Sigmoid colon (tissue), 7 donors: ENCODE data around the gene STEAP1B. TPM values are rescaled to one million over a fixed set of nuclear protein-coding genes. Genes with fewer than 3 reads are reported as not detected.

Experiments used
- DNase-seq: peaks from one replicate; pipeline ENCODE4 v3.0.0-alpha.2; 2019
- H3K27ac ChIP-seq, 4 donors: fragments of 200-600 bp; sonication (generic); one replicate each; pipeline ENCODE4 v1.5.1; 2016 to 2019; ENCODE audit warnings: mild to moderate bottlenecking in 1 of 4
- H3K27me3 ChIP-seq, 3 donors: fragments of 200-600 bp; sonication (generic); one replicate each; pipeline ENCODE4 v1.5.1; 2019; ENCODE audit warnings: mild to moderate bottlenecking in 1 of 3
- H3K36me3 ChIP-seq, 4 donors: fragments of 200-600 bp; sonication (generic); one replicate each; pipeline ENCODE4 v1.5.1; 2016 to 2019
- H3K4me1 ChIP-seq, 4 donors: fragments of 200-600 bp; sonication (generic); one replicate each; pipeline ENCODE4 v1.5.1; 2017 to 2019
- H3K4me3 ChIP-seq, 4 donors: fragments of 200-600 bp; sonication (generic); one replicate each; pipeline ENCODE4 v1.5.1; 2017 to 2019; ENCODE audit warnings: mild to moderate bottlenecking in 2 of 4, moderate library complexity in 1 of 4
- H3K9me3 ChIP-seq, 4 donors: fragments of 200-600 bp in 3 of 4; sonication (generic) in 3 of 4; one replicate each; pipeline versions ENCODE4 v1.5.1 to v1.6.1; 2013 to 2019
- CTCF ChIP-seq, 4 experiments: fragments of 450-650 bp in 3 of 4; fragments of 200-600 bp in 1 of 4; IDR thresholded peaks; one replicate each; pipeline ENCODE4 v1.5.1; 2016 to 2019; ENCODE audit warnings: antibody characterized with exemption in 4 of 4, mild to moderate bottlenecking in 3 of 4, moderate library complexity in 2 of 4
- EP300 ChIP-seq, 4 donors: sonication (generic); formaldehyde crosslinking; IDR thresholded peaks; one replicate each; pipeline ENCODE4 v1.6.1; 2017; ENCODE audit warnings: antibody characterized with exemption in 4 of 4
- POLR2A ChIP-seq, 2 donors: fragments of 450-650 bp; IDR thresholded peaks; one replicate each; pipeline ENCODE4 v1.6.1; 2016; ENCODE audit warnings: antibody characterized with exemption in 2 of 2, mild to moderate bottlenecking in 2 of 2, moderate library complexity in 2 of 2
- POLR2AphosphoS5 ChIP-seq, 4 donors: sonication (generic); formaldehyde crosslinking; IDR thresholded peaks; one replicate each; pipeline ENCODE4 v1.6.1; 2017; ENCODE audit warnings: antibody characterized with exemption in 4 of 4
- WGBS, 2 donors: extraction: QIAGEN DNeasy Blood & Tissue Kit; methylation state at CpG; one replicate each; pipeline ENCODE4 v1.1.7; 2013; 5-methylcytosine and 5-hydroxymethylcytosine counted together
- intact Hi-C: fragments of 100-400 bp; cut with DNase I; formaldehyde crosslinking; loops from one replicate; pipeline ENCODE4 v1.15.1; 2023
- polyA plus RNA-seq, 3 donors: library from polyadenylated mRNA; stranded (reverse); fragments of 200-250 nt; gene quantifications; one replicate each; pipeline ENCODE4 v1.2.3, GENCODE V29; 2013
- total RNA-seq, 4 donors: library from RNA; depleted of rRNA; stranded (reverse); fragments of >200 nt; gene quantifications; one replicate each; pipeline ENCODE4 v1.1.0, GENCODE V29; 2016
- donor health status: healthy with polysubstance abuse.
- donor health status: Bipolar disorder and iron deficiency.
- donor health status: healthy.

Gene STEAP1B
- total and polyA plus RNA-seq, 7 donors: 0.33 to 2.1 (median 1.3) TPM; not detected in 1

GRCh38 chr7:22474645-22475044 lies 25.3 kb downstream of the STEAP1B start:
- H3K27me3 ChIP-seq: no peaks in the 10 kb centered on the region
- TF ChIP-seq POLR2A (IDR thresholded peaks at IDR 0.05) (no peak), EP300 (IDR thresholded peaks at IDR 0.05) (no peak), CTCF (IDR thresholded peaks at IDR 0.05) (no peak), POLR2AphosphoS5 (IDR thresholded peaks at IDR 0.05) (no peak)
- no peak for DNase-seq
- H3K4me1 ChIP-seq: no peaks in the 10 kb centered on the region
- H3K27ac ChIP-seq: no peak overlapping the region
- H3K9me3 ChIP-seq: no peaks in the 10 kb centered on the region
- H3K36me3 ChIP-seq: no peaks in the 10 kb centered on the region
- WGBS, 2 donors: 93 to 97% methylated on average over 2 of the region's 2 CpGs
- H3K4me3 ChIP-seq: no peak overlapping the region
- intact Hi-C loops: no loop called here

- Histone ChIP-seq H3K27me3 (no peaks in the 10 kb centered on the region), H3K9me3 (no peaks in the 10 kb centered on the region), H3K27ac (no peak overlapping the region), H3K36me3 (no peaks in the 10 kb centered on the region), H3K4me3 (no peak overlapping the region), H3K4me1 (no peaks in the 10 kb centered on the region)
- 86 to 87% methylated on average over 10 of the region's 10 CpGs for WGBS, 2 donors
- TF ChIP-seq POLR2A (IDR thresholded peaks at IDR 0.05) (no peak), CTCF (IDR thresholded peaks at IDR 0.05) (no peak), EP300 (IDR thresholded peaks at IDR 0.05) (no peak), POLR2AphosphoS5 (IDR thresholded peaks at IDR 0.05) (no peak)
- DNase-seq: no peak
- intact Hi-C loops: no loop called here
These were observed 29.0 kb downstream of the STEAP1B start for GRCh38 chr7:22470981-22471380.

DNA sequence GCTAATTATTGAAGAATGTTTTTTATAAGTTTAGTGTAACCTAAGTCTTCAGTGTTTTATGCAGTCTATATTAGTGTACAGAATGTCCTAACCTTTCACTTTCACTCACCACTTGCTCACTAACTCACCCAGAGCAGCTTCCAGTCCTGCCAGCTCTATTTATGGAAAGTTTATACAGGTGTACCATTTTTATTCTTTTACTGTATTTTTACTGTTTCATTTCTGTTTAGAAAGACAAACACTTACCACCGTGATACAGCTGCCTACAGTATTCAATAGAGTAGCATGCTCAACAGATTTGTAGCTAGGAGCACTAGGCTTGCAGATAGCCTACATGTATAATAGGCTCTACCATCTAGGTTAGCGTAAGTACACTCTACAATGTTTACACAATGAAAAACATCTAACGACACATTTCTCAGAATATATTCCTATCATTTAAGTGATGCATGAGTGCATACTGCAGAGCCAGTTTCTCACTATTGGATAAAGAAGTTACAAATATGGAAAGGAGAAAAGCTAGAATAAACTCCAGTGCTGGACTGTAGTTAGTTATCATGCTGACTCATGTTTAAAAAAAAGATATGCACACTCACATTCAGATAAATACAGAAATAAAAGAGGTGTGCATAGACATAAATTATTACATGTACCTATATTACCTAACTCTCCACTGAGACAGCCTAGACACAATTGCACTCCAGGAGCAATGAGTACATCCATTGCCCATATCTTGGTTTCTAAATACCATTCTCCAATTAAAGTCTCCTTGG lies 30.4 kb downstream of the STEAP1B start:
- 14 to 59% methylated on average over 3 of the region's 3 CpGs for whole genome bisulfite sequencing, 2 donors
- intact Hi-C loops: no loop called here
- no peak for TF ChIP-seq POLR2AphosphoS5 (IDR thresholded peaks at IDR 0.05)
- TF ChIP-seq CTCF (IDR thresholded peaks at IDR 0.05): no peak
- TF ChIP-seq EP300 (IDR thresholded peaks at IDR 0.05): no peak
- no peak for TF ChIP-seq POLR2A (IDR thresholded peaks at IDR 0.05)

GRCh38 chr7:22468609-22469008 lies 31.4 kb downstream of the STEAP1B start:
- H3K27me3 ChIP-seq: no peaks in the 10 kb centered on the region
- 89 to 91% methylated on average over 3 of the region's 3 CpGs for WGBS, 2 donors
- no peak overlapping the region for H3K27ac ChIP-seq
- H3K4me3 ChIP-seq: no peak overlapping the region
- DNase-seq: no peak
- no peak for TF ChIP-seq POLR2AphosphoS5 (IDR thresholded peaks at IDR 0.05)
- no peak for TF ChIP-seq CTCF (IDR thresholded peaks at IDR 0.05)
- TF ChIP-seq POLR2A (IDR thresholded peaks at IDR 0.05): no peak
- no peak for TF ChIP-seq EP300 (IDR thresholded peaks at IDR 0.05)
- H3K4me1 ChIP-seq: no peaks in the 10 kb centered on the region
- no peaks in the 10 kb centered on the region for H3K9me3 ChIP-seq
- intact Hi-C loops: no loop called here
- H3K36me3 ChIP-seq: no peaks in the 10 kb centered on the region

More for the DNA sequence above, 30.4 kb downstream of the STEAP1B start:
- DNase-seq: no peak
- Histone ChIP-seq H3K27ac (no peak overlapping the region), H3K4me3 (no peak overlapping the region), H3K36me3 (no peaks in the 10 kb centered on the region), H3K27me3 (no peaks in the 10 kb centered on the region), H3K9me3 (no peaks in the 10 kb centered on the region), H3K4me1 (no peaks in the 10 kb centered on the region)

GRCh38 chr7:22464299-22464698 lies 35.7 kb downstream of the STEAP1B start:
- 86% methylated on average over 4 of the region's 4 CpGs for WGBS, 2 donors
- Histone ChIP-seq H3K27me3 (no peaks in the 10 kb centered on the region), H3K27ac (no peak overlapping the region), H3K4me1 (no peaks in the 10 kb centered on the region), H3K9me3 (no peaks in the 10 kb centered on the region), H3K36me3 (no peaks in the 10 kb centered on the region), H3K4me3 (no peak overlapping the region)
- DNase-seq: no peak
- intact Hi-C loops: no loop called here
- TF ChIP-seq POLR2AphosphoS5 (IDR thresholded peaks at IDR 0.05) (no peak), CTCF (IDR thresholded peaks at IDR 0.05) (no peak), POLR2A (IDR thresholded peaks at IDR 0.05) (no peak), EP300 (IDR thresholded peaks at IDR 0.05) (no peak)
